GM21717 (cell line): ENCODE measurements around the gene RNF138.
A peak's percentile ranks its signal among the peaks of the same experiment; 100 is the strongest.
"Not testable (repeated sequence)": the region's sequence is repeated elsewhere in the genome, so short reads cannot be mapped to it uniquely, and the experiment has no call there.

Experiments
- ATAC-seq: cut with Tn5 transposase; IDR thresholded peaks from one replicate; pipeline ENCODE4 v1.9.1; 2021; ENCODE audit warnings: mild to moderate bottlenecking, moderate library complexity; ENCODE audit not compliant: unreplicated experiment

The RNF138 gene

GRCh38 chr18:32095192-32095899 is 3.7 kb downstream of the RNF138 start:
- no peak for ATAC-seq

GRCh38 chr18:32095900-32096229 is 4.2 kb downstream of the RNF138 start:
- ATAC-seq = no peak

- no peak for ATAC-seq
These were observed 5.3 kb downstream of the RNF138 start for GRCh38 chr18:32096946-32097345.

GRCh38 chr18:32104516-32104915 is 12.8 kb downstream of the RNF138 start:
- no peak for ATAC-seq

GRCh38 chr18:32110005-32110404 is 18.3 kb downstream of the RNF138 start:
- no peak for ATAC-seq

GRCh38 chr18:32111706-32112105 is 20.0 kb downstream of the RNF138 start:
- no peak for ATAC-seq

- no peak for ATAC-seq
These were observed 21.2 kb downstream of the RNF138 start for GRCh38 chr18:32112826-32113225.

- no peak for ATAC-seq
These were observed 22.7 kb downstream of the RNF138 start for GRCh38 chr18:32114293-32114942.

GRCh38 chr18:32122039-32122438 is 30.4 kb downstream of the RNF138 start:
- ATAC-seq = no peak

- ATAC-seq = no peak
These were observed 34.9 kb downstream of the RNF138 start for GRCh38 chr18:32126538-32126937.

GRCh38 chr18:32135625-32136024 is 44.0 kb downstream of the RNF138 start:
- ATAC-seq = no peak

- no peak for ATAC-seq
These were observed 46.8 kb downstream of the RNF138 start for GRCh38 chr18:32138332-32138982.

- ATAC-seq = no peak
These were observed 48.2 kb downstream of the RNF138 start for GRCh38 chr18:32139835-32140283.

GRCh38 chr18:32148185-32148870 is 56.7 kb downstream of the RNF138 start:
- ATAC-seq = no peak

- peak; percentile 80 for ATAC-seq
These were observed 61.2 kb downstream of the RNF138 start for GRCh38 chr18:32152705-32153448.

GRCh38 chr18:32156855-32157254 is 65.2 kb downstream of the RNF138 start:
- no peak for ATAC-seq

- no peak for ATAC-seq
These were observed 65.9 kb downstream of the RNF138 start for GRCh38 chr18:32157580-32157979.

- peak; percentile 94 for ATAC-seq
These were observed 66.5 kb downstream of the RNF138 start for GRCh38 chr18:32158108-32158624.

- not testable (repeated sequence) for ATAC-seq
These were observed 67.0 kb downstream of the RNF138 start for GRCh38 chr18:32158631-32159030.

GRCh38 chr18:32160547-32160946 is 68.9 kb downstream of the RNF138 start:
- ATAC-seq = no peak
